Measurements from ENCODE around the gene SKIC2.
"Not testable (repeated sequence)": the region's sequence is repeated elsewhere in the genome, so short reads cannot be mapped to it uniquely, and the experiment has no call there.

Gene SKIC2

GRCh38 chr6:31958741-31959739 is at the start of gene SKIC2, which contains the start of gene NELFE:
Gene SKIC2 (plus strand): TSS chr6:31959175. CDS start chr6:31959193, 18 bp downstream.
Gene NELFE (minus strand): TSS chr6:31958971. CDS start chr6:31958446, 525 bp downstream.
- DNase-seq (ENCODE audit: low spot score) = peak; percentile 99

- not testable (repeated sequence) for DNase-seq (ENCODE audit: low spot score)
Measured at GRCh38 chr6:31909298-31909697, 49.7 kb upstream of the SKIC2 start.

DNA sequence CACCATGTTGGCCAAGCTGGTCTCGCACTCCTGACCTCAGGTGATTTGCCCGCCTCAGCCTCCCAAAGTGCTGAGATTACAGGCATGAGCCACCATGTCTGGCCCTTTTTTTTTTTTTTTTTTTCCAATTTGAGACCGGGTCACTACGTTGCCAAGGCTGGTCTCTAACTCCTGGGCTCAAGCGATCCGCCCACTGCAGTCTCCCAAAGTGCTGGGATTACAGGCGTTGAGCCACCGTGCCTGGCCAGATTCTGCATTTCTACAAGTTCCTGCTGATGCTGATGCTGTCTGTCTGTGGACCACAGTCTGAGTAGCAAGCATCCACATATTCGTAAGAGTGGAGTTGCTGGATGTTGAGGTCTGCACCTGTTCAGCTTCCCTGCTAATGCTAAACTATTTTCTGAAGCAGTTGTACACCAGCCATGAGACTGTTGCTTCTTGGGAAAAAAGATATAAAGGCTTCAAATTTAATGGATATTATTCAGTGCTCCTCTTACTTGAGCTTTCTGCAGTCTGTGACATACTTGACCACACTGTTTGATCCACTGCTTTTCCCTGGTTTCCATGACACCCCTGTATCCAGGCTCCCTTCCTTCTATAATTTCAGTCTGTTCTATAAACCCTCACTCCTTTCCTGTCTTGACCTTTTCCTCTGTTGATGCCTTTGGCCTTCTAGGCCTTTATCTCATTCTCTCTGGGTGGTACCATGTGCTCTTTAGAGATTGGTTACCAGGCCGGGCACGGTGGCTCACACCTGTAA is 47.0 kb upstream of the SKIC2 start:
- DNase-seq (ENCODE audit: low spot score) = no peak

GRCh38 chr6:31915351-31915750 is 43.6 kb upstream of the SKIC2 start:
- no peak for DNase-seq (ENCODE audit: low spot score)

DNA sequence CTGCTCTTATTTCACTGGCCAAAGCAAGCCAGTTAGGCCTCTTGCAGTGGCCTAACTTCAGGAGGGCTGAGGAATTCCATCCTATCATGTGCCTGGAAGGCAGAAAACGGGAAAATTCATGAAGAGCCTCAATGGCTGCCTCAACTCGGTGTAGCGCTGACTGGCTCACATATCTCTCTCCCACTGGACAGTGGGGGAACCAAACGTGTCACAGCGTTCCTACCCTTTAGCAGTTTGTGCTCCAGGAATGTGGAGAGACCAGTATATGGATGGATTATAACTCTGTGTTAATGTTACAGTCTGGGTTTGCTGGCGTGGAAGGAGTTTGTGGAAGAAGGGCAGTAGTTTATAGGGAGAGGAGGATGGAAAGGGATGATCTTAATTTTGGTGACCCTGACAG is 43.2 kb upstream of the SKIC2 start:
- no peak for DNase-seq (ENCODE audit: low spot score)

GRCh38 chr6:31918069-31918720 is 40.8 kb upstream of the SKIC2 start:
- DNase-seq (ENCODE audit: low spot score) = no peak

GRCh38 chr6:31919624-31920303 is 39.2 kb upstream of the SKIC2 start:
- no peak for DNase-seq (ENCODE audit: low spot score)

DNA sequence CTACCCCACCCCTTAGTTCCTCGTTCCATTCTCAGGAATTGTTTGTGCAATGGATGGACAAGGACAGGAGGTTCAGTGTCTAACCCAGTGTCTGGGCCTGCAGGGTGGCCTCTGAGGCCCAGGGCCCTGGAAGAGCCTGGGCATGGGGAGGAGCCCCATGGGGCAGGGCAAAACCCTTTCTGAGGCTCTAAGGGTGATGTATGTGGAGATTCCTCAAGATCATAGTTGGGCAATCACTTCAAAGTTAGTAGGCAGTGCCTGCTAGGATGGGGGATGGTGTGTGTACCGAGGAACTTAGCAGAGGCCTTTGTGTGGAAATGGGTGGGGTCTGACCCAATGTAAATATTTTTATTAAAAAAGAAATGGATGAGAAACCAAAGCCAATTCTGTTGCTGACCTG is 38.2 kb upstream of the SKIC2 start:
- DNase-seq (ENCODE audit: low spot score) = no peak

GRCh38 chr6:31922942-31923341 is 36.0 kb upstream of the SKIC2 start:
- DNase-seq (ENCODE audit: low spot score) = no peak

DNA sequence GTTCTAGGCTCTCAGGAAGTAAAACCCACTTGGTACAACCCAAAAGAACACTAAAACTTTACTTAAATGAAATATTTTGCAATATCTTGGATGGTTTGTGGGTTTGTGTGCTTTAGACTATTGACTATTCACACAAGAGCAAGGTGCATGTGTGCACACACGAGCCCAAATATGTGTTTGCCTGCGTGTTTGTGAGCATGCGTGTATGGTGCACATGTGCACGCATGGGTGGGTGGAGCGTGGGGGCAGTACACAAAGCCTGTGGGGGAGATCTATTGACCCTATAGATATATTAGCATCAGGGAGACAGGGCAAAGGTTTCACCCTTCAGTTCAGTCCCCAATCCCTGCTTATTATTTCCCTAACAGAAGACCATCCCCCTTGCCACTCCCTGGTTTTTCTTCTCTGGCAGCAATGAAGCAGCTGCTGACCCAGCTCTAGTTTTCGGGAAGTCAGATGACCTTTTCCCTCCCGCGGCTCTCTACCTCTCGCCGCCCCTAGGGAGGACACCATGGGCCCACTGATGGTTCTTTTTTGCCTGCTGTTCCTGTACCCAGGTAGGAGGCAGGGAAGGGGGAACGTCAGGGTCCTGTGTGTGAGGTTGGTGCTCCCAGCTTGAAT is 31.6 kb upstream of the SKIC2 start, which contains the start of gene C2:
C2 (plus strand) TSS at position 476 of the 621 bp plus-strand sequence; CDS start at position 512, 36 bp downstream.
- DNase-seq (ENCODE audit: low spot score) = no peak

- no peak for DNase-seq (ENCODE audit: low spot score)
Measured at GRCh38 chr6:31927863-31928671, 30.9 kb upstream of the SKIC2 start.

DNA sequence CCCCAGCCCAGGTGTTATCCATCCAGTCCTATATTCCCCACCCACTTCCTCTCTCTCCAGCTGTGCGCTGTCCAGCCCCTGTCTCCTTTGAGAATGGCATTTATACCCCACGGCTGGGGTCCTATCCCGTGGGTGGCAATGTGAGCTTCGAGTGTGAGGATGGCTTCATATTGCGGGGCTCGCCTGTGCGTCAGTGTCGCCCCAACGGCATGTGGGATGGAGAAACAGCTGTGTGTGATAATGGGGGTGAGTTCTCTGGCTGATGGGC is 30.4 kb upstream of the SKIC2 start:
- no peak for DNase-seq (ENCODE audit: low spot score)

- DNase-seq (ENCODE audit: low spot score) = no peak
Measured at GRCh38 chr6:31930962-31931361, 28.0 kb upstream of the SKIC2 start.

DNA sequence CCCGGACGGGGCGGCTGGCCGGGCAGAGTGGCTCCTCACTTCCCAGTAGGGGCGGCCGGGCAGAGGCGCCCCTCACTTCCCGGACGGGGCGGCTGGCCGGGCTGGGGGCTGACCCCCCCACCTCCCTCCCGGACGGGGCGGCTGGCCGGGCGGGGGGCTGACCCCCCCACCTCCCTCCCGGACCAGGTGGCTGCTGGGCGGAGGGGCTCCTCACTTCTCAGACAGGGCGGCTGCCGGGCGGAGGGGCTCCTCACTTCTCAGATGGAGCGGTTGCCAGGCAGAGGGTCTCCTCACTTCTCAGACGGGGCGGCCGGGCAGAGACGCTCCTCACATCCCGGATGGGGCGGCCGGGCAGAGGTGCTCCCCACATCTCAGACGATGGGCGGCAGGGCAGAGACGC is 26.8 kb upstream of the SKIC2 start:
- DNase-seq (ENCODE audit: low spot score) = not testable (repeated sequence)

- DNase-seq (ENCODE audit: low spot score) = no peak
Measured at GRCh38 chr6:31933537-31933936, 25.4 kb upstream of the SKIC2 start.

DNA sequence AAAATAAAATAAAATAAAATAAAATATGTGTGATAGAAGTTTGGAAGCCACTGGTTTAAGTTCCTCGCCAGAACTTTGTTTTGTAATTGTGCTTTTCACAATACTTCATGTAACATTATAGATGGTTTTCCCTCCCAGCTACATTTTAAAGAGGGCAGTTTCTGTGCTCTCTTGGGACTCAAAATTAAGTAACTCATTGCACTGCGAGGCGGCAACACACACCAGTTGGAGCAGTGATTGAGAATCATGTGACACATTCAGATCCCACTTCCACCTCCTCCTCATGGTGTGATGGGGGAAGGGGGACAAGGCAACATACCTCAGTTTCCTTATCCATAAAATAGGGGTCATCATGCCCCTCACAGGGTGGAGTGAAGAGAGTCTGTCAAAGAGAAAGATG is 24.0 kb upstream of the SKIC2 start:
- DNase-seq (ENCODE audit: low spot score) = no peak

DNA sequence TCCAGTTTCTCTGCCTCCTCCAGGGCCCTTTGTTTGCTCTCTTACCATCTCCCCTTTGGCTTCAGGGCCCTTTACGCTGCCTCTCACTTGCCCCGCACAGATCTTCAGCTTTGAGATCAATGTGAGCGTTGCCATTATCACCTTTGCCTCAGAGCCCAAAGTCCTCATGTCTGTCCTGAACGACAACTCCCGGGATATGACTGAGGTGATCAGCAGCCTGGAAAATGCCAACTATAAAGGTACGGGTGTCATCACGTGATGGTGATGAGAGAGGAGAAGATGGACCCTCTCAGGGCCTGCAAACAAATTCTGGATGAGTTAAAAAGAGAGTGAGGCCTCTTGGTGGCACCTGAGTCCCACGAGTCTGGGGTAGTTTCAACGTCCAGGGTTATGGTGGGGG is 23.2 kb upstream of the SKIC2 start:
- no peak for DNase-seq (ENCODE audit: low spot score)

DNA sequence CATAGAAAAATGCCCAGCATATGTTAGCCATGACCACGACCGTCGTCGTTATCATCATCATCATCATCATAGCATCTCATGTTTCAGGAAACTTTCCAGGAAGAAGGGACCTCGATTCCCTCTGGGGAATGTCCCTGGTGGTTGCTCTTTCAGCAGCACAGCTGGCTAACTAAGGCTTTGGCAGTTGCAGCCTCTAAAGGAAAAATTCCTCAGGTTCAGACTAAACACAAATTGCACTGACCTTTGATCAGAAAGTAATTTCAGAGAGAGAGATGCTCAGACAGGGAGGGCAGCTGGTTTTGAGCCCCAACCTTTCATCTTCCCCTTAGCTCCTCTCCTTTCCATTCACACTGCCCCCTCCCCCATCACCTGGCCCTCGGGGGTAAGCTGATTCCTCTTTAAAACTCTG is 18.7 kb upstream of the SKIC2 start:
- DNase-seq (ENCODE audit: low spot score) = no peak

GRCh38 chr6:31943742-31944141 is 15.2 kb upstream of the SKIC2 start:
- DNase-seq (ENCODE audit: low spot score) = no peak

DNA sequence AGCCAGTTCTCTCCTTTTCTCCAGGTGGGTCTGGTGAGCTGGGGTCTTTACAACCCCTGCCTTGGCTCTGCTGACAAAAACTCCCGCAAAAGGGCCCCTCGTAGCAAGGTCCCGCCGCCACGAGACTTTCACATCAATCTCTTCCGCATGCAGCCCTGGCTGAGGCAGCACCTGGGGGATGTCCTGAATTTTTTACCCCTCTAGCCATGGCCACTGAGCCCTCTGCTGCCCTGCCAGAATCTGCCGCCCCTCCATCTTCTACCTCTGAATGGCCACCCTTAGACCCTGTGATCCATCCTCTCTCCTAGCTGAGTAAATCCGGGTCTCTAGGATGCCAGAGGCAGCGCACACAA is 13.8 kb upstream of the SKIC2 start:
- no peak for DNase-seq (ENCODE audit: low spot score)
